ENCODE results near the gene PDXK.

Gene PDXK

DNA sequence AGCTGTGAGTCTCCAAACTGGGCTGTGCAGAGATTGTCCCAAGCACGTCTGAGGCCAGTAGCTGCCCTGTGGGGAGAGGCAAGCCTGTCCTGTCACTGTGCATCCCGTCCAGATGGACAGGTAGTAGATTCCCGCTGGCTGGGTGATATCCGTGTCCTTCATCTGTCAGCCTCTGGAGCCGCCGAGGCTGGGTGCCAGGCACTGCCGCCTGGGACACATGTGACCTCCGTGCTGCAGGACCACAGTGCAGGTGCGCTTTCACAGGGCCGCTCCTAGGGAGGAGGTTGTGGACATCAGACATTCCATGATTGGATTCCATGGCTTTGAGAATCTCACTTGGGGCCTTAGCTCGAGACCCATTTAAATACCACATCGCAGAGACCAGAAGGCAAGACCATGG lies 4.7 kb downstream of the PDXK start:
- no peak for DNase-seq (ENCODE audit: low spot score)

DNA sequence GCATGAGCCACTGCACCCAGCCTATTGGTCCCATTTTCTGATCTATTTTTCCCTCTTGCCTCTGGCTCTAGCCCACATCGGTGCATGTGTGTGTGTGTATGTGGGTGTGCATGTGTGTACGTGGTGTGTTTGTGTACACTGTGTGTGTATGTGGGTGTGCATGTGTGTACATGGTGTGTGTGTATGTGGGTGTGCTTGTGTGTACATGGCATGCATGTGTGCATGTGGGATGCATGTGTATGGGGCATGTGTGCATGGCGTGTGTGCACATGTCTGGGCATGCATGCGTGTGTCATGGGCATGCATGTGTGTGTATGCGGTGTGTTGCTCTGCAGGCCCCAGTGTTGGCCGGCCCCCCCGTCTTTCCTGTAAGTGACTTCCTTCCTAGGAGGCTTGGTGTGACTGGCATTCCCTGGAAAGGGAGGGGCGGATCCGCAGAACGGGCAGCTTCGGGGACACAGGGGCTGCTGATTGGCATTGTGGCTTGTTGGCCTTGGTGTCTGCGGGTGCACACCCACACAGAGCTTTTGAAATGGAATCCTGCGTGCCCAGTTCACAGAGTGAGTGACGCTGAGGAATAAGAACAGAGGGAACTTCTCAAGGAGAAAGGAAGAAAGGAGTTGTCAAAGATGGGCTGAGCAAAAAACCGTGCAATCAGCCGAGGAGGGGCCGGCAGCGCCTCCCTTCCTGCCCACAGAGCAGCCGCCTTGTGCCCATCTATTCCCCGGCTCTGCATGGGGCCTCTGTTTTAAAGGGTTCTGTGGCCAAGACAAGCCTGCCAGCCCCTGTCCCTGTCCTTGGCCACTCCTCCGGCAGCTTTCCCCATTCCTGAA lies 8.0 kb downstream of the PDXK start:
- no peak for DNase-seq (ENCODE audit: low spot score)

DNA sequence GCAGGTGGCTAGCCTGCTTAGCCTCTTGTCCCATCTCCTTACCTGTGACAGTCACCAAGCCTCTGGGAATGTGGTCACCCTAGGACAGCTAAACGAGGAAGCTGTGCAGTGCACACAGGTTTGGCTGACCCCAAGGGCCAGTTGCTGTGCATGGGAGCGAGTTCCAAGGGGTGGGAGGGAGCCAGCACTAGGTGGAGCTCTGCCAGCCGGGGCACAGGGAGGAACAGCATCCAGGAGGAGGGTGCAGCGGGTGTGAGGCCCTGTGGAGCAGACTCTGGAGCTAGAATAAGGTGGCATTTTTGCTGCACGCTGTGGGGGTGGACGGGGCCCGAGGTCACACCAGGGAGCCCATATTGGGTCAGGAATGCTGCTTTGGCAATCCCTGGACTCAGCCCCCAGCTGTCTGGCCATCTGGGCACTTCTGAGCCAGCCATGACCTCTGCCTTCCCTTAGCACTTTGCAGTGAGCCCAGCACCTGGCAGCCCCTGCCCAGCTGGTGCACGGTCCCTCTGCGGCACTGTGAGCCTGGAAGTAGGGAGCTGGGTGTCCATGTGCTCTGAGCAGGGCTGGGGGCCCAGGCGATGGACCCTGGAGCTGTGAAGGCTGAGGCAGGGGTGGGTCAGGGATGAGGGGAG lies 8.7 kb downstream of the PDXK start:
- DNase-seq (ENCODE audit: low spot score), result peak; percentile 39

DNA sequence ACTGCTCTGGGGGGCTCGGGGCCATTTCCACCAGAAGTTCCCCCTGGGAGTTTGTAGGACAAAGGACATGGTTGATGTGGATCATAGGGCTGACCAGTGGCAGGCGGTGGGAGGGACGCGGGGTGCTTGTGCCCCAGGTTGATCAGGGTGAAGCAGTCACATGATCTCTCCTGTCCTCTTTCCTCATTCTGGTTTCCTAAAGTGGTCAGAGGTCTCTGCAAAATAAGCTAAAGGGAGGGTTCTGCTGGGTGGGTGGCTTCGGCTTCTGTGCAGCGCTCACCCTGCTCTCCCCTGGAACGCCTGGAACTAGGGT lies 9.2 kb downstream of the PDXK start:
- DNase-seq (ENCODE audit: low spot score), result no peak

DNA sequence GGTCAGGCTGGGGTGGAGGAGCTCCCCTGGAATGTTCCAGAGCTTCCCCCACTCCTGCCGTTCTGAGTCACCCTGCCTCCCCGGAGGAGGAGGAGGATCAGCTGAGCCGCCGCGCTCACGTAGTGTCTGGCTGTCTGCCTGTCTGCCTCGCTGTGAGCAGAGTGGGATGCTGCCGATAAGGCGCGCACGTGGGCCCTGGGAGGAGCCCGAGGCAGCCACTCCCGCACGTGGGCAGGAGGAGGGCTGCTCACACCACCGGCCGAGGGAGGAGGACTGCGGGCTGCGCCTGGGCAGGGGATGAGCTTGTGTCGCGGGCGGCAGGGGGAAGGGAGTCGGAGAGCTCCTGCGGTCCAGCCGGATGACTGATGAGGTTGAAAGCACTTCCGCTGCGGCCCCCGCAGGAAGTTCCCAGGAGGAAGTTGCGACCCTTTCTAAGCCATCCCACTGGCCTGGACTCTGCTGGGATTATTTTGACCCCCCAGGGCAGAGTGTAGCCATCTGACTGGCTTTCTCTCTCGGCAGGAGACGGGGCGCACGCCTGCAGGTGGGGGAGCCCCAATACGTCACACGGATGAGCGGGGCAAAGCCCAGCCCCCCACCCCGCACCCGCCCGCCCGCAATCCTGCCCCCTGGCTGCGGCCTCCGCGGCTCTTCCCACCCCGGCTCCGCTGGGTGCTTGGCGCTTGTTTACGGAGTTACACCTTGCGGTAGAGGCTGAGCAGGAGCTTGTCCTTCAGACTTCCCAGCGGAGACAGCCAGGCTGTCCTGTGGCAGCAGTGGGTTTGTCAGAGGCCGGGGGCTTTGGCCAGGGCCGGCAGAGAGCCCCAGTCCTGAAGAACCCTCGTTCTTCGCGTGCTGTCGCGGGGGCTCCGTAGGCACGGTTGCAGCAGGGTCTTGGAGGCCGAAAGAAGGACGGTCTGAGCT lies 9.8 kb downstream of the PDXK start:
- peak; percentile 98 for DNase-seq (ENCODE audit: low spot score)

DNA sequence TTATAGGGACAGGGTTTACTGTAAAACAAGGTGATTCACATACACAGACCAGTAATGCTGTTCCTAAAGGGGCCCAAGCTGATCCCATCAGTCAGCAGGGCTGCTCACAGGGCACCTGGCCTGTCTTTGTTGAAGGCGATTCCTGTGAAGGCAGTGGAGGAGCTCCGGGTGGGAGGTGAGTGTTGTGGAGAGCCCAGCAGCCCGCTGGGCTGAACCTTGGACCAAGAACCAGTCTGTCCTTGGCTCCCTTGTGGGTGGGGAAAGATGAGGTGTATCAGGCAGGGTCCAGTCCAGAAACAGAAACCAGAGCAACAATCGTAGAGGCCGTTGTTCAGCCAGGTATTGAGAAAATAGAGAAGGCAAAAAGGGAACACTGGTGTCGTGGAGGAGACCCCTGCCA lies 12.5 kb downstream of the PDXK start:
- DNase-seq (ENCODE audit: low spot score), result no peak

DNA sequence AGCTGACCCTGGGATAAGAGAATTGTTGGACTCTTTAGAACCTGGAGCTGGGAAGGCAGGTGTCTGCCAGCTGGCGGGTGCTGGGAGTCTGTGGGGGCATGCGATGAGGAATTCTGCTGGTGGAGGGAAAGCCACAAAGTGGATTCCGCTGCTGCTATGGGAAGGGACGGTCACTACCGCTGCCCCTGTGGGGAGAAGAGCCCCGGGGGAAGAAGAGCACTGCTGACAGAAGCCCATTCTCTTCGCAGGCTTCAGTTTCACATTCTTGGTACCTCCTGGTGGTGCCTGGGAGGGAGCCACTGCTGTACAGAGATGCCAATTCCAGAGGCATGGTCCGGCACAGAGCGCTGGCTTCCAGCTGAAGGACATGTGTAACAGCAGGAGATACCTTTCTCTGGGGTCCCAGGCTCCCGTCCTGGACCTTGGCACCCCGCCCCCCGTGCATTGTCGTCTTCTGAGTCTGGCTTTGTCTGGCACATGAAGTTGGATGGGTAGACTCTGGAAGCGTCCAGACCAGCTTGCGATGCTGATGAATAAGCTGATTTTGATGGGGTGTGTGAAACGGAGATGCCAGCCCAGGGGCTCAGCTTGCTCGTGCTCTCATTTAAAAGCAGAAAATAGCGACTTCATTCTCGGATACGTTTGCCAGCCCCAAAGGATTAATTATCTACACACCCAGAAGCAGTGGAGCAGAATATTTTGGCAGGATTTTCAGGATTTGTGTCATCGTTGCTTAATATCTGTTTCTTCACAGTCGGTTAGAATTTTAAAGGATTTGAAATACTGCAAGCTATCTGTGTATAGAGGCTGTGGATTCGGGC lies 13.2 kb downstream of the PDXK start:
- no peak for DNase-seq (ENCODE audit: low spot score)

DNA sequence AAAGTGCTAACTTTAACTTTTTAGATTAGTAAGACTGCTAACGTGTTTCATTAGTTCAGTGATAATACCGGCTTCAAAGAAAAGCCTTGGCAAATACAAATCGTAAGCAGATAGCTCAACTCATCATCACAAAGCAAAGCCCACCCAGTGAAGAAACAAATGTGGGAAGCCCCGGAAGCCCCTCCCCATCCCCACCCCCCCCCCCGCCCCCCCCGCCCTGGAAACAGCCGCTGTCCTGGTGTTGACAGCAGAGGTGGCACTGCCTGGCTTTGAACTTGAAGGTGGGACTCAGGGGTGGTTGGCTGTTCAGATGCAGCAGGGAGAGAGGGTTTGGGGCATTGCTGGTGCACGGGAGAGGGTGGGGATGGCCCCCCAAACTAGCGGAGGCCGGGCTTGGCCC lies 14.1 kb downstream of the PDXK start:
- DNase-seq (ENCODE audit: low spot score), result no peak

DNA sequence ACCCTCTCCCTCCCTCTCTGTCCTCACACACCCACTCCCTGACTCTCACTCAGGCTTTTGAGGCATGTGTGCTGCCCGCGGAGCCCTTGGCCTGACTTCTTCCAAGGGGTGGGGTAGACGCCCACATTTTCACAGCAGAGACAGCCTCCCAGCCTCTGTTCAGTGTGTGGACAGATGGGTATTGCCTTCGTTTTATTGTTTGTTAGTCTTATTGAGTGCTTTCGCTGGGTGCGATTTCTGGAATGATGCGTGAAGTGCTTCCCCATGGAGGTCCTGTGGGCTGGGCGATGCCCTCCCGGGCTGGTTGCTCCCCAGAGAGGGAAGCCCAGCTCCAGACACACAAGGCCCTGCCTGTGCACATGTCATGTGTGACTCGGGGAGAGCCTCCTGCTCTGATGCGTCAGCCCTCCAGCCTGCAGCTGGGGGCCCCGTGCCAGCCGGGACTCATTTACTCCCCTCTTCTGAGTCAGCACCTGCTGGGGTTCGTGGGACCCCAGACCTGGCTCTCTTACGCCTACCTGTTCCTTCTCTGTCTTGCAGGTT lies 14.7 kb downstream of the PDXK start:
- DNase-seq (ENCODE audit: low spot score), result peak; percentile 54

DNA sequence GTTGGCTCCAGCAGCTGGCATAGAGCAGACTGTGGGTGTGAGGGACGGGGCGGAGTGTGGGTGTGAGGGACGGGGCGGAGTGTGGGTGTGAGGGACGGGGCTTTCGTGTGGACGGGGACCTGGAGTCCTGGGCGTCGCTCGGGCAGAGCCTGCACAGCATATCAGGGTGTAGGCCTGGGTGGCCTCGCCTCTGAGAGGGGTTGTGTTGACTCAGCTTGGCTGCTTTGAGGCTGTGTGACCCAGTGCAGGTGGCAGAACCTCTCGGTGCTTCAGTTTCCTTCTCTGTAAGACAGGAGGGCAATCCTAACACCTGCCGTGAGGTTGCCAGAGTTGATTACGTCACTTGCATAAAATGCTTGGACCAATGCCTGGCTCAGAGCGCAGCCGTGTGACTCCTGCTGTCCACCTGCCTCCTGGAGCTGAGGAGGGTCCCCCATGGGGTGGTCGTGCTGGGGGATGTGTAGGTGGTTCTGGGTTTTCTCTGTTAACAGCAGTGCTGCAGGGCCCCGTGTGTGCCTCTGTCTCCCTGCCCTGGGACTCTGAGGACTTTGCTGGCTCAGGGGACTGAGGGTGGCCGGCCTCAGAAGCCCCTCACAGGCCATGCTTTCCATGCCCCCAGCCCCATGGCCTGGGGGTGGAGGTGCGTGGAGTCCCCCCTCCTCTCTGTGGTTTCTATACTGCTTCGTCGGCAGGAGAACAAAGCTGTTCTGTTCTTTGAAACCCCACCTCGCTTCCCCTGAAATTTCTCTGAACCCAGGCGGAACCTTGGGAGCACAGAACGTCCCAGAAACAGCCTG lies 15.4 kb downstream of the PDXK start:
- DNase-seq (ENCODE audit: low spot score), result peak; percentile 80

DNA sequence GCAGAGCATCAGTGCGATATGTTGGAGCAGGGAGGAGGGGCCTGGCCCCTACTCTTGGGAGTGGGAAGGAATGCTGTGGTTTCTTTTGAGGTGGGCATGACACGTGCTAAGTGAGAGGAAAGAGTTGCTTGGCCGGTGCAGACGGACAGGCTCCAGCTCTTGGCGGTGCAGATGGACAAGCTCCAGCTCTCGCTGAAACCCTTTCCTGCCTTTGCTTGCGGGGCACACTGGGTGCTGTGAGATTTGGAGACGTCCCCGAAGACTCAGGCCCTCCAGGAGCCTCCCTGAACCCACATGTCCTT lies 15.9 kb downstream of the PDXK start:
- DNase-seq (ENCODE audit: low spot score), result no peak

DNA sequence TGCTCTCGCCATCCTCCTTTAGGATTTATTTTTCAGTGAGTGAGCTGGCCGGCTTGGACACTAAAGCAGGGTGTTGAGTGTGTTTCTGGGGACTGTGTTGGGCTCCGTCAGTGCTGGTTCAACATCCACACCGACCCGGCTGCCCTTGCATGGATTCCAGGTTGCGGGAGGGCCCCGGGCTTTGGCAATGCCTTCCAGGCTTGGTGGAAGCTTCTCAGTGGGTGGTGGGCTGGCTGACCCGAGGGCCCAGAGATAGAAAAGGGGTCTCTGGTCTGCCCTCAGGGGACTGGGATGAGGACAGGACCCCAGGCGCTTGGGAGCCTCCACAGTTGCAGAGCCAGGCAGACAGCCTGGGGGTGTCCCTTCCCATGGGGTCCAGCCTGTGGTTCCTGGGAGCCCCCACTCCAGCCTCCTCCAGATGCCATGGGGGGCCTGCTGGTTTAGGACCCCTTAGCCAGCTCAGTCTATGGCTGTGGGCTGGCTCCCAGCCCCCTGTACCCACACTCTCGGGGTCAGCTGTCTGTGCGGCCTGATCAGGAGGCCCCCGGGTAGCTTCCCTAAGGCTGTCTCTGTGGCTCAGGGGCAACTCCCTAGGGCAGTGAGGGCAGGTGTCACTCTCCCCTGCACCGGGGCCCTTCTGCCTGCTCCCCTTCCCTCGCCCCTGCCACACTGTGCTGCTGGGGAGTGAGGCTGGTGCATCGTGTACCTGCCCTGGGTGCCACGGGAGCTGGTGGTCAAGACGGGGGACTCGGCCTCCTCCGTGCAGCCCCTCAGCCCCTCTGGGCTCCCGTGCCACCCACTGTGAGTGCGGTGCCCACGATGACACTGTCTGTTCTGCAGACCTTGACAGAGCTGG lies 16.5 kb downstream of the PDXK start:
- DNase-seq (ENCODE audit: low spot score), result no peak

DNA sequence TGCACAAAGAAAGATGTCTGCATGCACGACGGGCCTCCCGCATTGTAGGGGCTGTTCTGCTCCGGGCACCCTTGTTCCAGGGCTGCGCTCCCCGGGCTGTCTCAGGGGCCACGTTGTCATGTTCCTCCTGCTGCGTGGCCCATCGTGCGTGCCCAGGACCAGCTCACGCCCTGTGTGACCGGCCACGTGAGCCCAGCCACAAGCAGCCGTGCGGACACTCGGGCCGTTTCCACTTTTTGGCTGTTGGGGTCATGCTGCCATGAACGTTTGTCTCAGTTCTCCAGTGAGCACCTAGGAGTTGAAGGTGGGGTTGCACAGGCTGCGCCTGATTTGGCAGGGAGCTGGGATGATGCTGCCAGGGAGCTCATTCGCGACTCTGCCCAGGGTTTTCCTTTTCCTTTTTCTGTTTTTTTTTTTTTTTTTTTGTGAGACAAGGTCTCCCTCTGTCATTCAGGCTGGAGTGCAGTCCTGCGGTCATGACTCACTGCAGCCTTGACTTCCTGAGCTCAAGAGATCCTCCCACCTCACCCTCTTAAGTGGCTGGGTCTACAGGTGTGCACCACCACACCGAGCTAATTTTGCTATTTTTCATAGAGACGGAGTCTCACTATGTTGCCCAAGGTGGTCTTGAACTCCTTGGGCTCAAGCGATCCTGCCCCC lies 17.4 kb downstream of the PDXK start:
- no peak for DNase-seq (ENCODE audit: low spot score)

DNA sequence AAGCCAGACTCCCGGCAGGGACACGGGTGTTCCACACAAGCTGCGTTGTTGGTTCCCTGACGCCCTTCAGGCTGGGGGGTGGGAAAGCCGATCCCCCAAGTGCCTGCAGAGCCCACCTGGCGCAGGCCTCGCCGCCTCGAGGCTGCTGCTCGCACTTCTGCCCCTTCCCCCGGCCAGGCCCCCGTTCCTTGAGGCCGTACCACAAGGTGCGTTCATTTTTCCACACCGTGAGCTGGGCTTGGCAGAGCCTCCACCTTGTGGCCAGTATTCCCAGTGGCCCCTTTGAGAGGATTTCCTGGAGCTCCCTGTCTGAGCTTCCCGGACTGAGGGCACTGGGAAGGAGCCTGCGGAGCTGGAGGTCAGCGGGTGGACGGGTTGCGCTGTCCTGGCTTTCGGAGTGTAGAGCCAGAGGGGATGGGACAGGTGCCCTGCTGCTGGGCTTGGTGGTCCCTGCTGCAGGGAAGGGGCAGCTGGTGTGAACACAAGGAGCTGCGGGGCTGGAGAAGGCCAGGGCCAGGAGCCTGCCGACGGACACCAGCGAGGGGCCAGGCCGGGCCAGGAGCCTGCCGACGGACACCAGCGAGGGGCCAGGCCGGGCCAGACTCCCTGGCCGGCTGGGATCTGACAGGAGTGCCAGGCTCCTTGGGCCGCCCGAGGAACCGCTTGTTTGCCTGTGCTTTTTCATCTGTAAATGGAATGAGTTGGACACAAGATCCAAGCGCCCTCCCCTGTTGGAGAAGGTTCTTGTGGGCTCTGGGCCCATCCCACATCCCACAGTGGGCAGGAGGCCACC lies 18.4 kb downstream of the PDXK start:
- DNase-seq (ENCODE audit: low spot score), result no peak

DNA sequence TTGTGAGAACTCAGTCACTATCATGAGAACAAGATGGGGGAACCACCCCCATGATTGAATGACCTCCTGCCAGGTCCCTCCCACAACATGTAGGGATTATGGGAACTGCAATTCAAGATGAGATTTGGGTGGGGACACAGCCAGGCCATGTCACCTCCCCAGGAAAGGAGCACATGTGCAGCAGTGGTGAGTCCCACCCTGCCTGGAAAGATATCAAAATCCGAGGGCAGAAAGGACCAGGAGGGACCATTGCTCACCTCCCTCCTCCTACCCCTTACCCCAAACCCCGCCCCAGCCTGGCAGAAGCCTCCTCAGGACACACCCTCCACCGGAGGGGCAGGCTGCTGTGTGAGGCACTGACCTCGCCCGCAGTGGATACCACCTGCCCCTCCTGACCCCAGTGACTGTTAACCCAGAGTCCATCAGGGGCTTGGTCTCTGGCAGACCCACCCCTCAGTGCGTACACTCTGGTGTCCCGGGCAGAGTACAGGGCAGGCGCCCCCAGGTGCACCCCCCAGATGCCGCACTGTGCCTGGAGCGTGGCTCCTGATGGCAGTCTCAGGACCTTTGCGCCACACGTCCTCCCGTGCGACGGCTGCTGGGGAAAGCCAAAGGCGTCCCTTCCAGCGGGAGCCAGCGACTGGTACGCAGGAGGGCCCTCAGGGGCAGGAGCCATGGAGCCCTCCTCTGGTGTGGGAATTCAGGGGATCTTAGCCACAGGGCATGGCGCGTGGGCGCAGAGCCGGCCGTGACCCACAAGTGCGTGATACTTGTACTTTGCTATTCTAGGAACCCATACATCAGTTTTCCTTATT lies 20.9 kb downstream of the PDXK start:
- DNase-seq (ENCODE audit: low spot score), result no peak

DNA sequence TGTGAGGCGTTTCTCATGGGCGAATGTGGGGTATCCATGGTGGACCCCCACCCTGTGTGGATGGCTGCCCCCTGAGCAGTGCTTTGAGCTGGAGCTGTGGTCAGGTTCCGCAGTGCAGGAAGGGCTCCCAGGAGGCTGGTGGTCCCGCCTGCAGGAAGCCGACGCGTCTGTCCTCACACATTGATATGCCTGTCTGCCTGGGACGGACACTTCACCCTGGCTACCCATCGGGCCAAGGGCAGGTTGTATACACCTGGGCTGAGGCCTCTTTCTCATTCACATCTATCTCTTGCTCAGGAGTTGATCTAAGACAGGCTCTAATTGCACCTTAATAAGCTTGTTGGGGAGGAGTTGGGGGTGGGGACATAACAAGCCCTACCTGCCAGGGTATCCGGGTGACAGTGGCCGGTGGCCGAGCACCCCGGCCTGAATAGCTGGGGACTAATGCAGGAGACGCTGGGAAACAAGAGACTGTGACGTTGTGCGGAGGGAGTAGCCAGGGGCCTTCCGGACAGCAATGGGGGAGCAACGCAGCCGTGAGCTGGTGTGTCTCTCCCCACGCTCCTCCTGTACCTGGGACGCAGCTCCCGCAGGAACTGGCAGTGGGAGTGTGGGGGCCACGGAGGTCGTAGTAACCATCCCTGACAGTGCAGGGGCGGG lies 21.7 kb downstream of the PDXK start:
- DNase-seq (ENCODE audit: low spot score), result no peak

DNA sequence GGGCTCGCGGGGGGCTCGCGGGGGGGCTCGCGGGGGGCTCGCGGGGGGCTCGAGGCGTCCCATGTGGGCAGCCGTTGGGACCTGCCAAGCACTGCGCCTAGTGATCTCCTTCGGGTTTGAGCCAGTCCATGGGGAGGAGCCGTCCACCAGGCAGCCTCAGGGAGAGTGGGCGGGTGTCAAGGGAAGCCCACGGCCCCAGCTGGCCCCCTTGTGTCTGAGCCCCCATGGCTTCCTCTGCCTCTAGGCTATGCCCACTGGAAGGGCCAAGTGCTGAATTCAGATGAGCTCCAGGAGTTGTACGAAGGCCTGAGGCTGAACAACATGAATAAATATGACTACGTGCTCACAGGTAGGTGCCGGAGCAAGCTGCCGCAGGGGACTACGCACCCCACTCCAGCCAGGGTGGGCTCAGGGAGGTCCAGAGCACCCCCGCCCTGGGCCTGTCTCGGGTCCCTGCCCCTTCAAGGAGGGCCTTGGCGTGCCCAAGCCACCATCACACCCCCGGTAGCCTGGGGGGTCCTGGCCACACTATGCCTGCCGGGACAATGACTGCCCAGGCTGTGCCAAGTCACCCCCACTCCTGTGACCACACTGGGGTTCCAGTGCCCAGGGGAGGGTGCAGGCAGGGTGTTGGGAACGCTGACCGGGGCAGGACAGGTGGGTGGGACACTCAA lies 22.6 kb downstream of the PDXK start:
- DNase-seq (ENCODE audit: low spot score), result no peak
